GM23338 (cell line): ENCODE measurements around the gene SNN. TPM values are rescaled to one million over a fixed set of nuclear protein-coding genes. Genes with fewer than 3 reads are reported as not detected.

ENCODE experiments used
- ATAC-seq: fragments of 200-7000 bp; cut with Tn5 transposase; 3 replicates; pipeline ENCODE4 v1.9.1; 2020
- DNase-seq: peaks from one replicate; pipeline ENCODE4 v3.0.0-alpha.2; 2015; ENCODE audit warnings: low spot score
- H2AFZ ChIP-seq: fragments of 200-600 bp; sonication (generic); 2 replicates; pipeline ENCODE4 v1.8.0; 2016; ENCODE audit warnings: antibody characterized with exemption, mild to moderate bottlenecking, moderate library complexity
- H3F3A ChIP-seq: fragments of 200-600 bp; sonication (generic); replicated peaks from 2 replicates; pipeline ENCODE4 v1.8.0; 2017; ENCODE audit warnings: antibody characterized with exemption, mixed run types, low read depth
- H3K27ac ChIP-seq: fragments of 200-600 bp; sonication (generic); 2 replicates; pipeline ENCODE4 v1.6.1; 2016; ENCODE audit warnings: low read depth
- H3K27me3 ChIP-seq: fragments of 200-600 bp; sonication (generic); 2 replicates; pipeline ENCODE4 v1.8.0; 2016; ENCODE audit warnings: mild to moderate bottlenecking, mixed run types, moderate library complexity; ENCODE audit not compliant: insufficient read depth
- H3K36me3 ChIP-seq: fragments of 200-600 bp; sonication (generic); 2 replicates; pipeline ENCODE4 v1.8.0; 2016; ENCODE audit warnings: mild to moderate bottlenecking; ENCODE audit not compliant: insufficient read depth
- H3K4me1 ChIP-seq: fragments of 200-600 bp; sonication (generic); 2 replicates; pipeline ENCODE4 v1.8.0; 2016; ENCODE audit warnings: mild to moderate bottlenecking, moderate library complexity; ENCODE audit not compliant: insufficient read depth
- H3K4me2 ChIP-seq: fragments of 200-600 bp; sonication (generic); 2 replicates; pipeline ENCODE4 v1.7.1; 2017; ENCODE audit warnings: mixed run types
- H3K4me3 ChIP-seq: fragments of 200-600 bp; sonication (generic); 2 replicates; pipeline ENCODE4 v1.6.1; 2016; ENCODE audit warnings: mixed run types
- H3K79me2 ChIP-seq: fragments of 200-600 bp; sonication (generic); replicated peaks from 2 replicates; pipeline ENCODE4 v1.8.0; 2017; ENCODE audit warnings: mild to moderate bottlenecking; ENCODE audit not compliant: insufficient read depth
- H3K9me2 ChIP-seq: fragments of 200-600 bp; sonication (generic); 2 replicates; pipeline ENCODE4 v1.8.0; 2017; ENCODE audit not compliant: insufficient read depth
- H4K20me1 ChIP-seq: fragments of 200-600 bp; sonication (generic); replicated peaks from 2 replicates; pipeline ENCODE4 v1.8.0; 2017; ENCODE audit warnings: mild to moderate bottlenecking; ENCODE audit not compliant: insufficient read depth
- H3K27ac Mint-ChIP-seq: 2 replicates; pipeline ENCODE4 v1.8.0; 2020; ENCODE audit warnings: inconsistent platforms, mild to moderate bottlenecking, moderate library complexity, mixed read lengths
- H3K27me3 Mint-ChIP-seq: 3 replicates; pipeline ENCODE4 v1.8.0; 2022; ENCODE audit warnings: low read depth, mild to moderate bottlenecking, moderate library complexity, mixed read lengths, inconsistent platforms; ENCODE audit not compliant: insufficient read depth, poor library complexity
- H3K36me3 Mint-ChIP-seq: 3 replicates; pipeline ENCODE4 v1.8.0; 2021; ENCODE audit warnings: low read depth, mild to moderate bottlenecking, inconsistent platforms, moderate library complexity, mixed read lengths
- H3K4me1 Mint-ChIP-seq: 3 replicates; pipeline ENCODE4 v1.8.0; 2020; ENCODE audit warnings: mild to moderate bottlenecking, inconsistent platforms, mixed read lengths
- H3K4me3 Mint-ChIP-seq: 3 replicates; pipeline ENCODE4 v1.8.0; 2021; ENCODE audit warnings: moderate library complexity, mild to moderate bottlenecking, inconsistent platforms, mixed read lengths
- H3K9me3 Mint-ChIP-seq: 3 replicates; pipeline ENCODE4 v1.8.0; 2020; ENCODE audit warnings: moderate library complexity, mild to moderate bottlenecking, inconsistent platforms, mixed read lengths
- CTCF ChIP-seq, 2 experiments: fragments of 200-600 bp in 1 of 2; sonication (generic) in 1 of 2; conservative IDR thresholded peaks; 2 replicates each; pipeline versions ENCODE4 v1.5.1 to v1.6.1; 2016 to 2017; ENCODE audit warnings: antibody characterized with exemption in 2 of 2, low read depth in 2 of 2, mild to moderate bottlenecking in 2 of 2, moderate library complexity in 1 of 2
- ETS1 ChIP-seq: IDR thresholded peaks from 2 replicates; pipeline ENCODE4 v1.6.1; 2016; ENCODE audit warnings: antibody characterized with exemption
- EZH2 ChIP-seq: fragments of 200-600 bp; sonication (generic); IDR thresholded peaks from one replicate; pipeline ENCODE4 v1.8.0; 2017; ENCODE audit warnings: antibody characterized with exemption, mild to moderate bottlenecking, low read depth; ENCODE audit not compliant: unreplicated experiment
- EZH2phosphoT487 ChIP-seq: fragments of 200-600 bp; sonication (generic); IDR thresholded peaks from one replicate; pipeline ENCODE4 v1.8.1; 2018; ENCODE audit warnings: antibody characterized with exemption; ENCODE audit not compliant: unreplicated experiment
- JUNB ChIP-seq: IDR thresholded peaks from one replicate; pipeline ENCODE4 v1.6.1; 2016; ENCODE audit warnings: antibody characterized with exemption; ENCODE audit not compliant: unreplicated experiment
- NANOG ChIP-seq: IDR thresholded peaks from 2 replicates; pipeline ENCODE4 v1.6.1; 2016; ENCODE audit warnings: antibody characterized with exemption, borderline replicate concordance
- POLR2AphosphoS5 ChIP-seq: IDR thresholded peaks from 2 replicates; pipeline ENCODE4 v1.6.1; 2016; ENCODE audit warnings: antibody characterized with exemption, low read depth
- ZNF331 ChIP-seq: fragments of 250-450 bp; sonication (Bioruptor Pico); IDR thresholded peaks from 2 replicates; pipeline ENCODE4 v1.5.0; 2020; ENCODE audit warnings: low read depth, mild to moderate bottlenecking, moderate library complexity
- polyA plus RNA-seq: library from polyadenylated mRNA; unstranded; fragments of >200 nt; fragmentation: Nextera tagmentation; extraction: Ambion mirVana; gene quantifications from 2 replicates; pipeline ENCODE4 v1.2.1, GENCODE V29; 2016
- total RNA-seq: library from RNA; depleted of rRNA; stranded (reverse); fragments of >200 nt; shearing (Covaris generic); gene quantifications from 2 replicates; pipeline ENCODE4 v1.2.3, GENCODE V29; 2014
- TF ChIP-seq, protein P1 (sequence below): fragments of 250-450 bp; sonication (Bioruptor Pico); IDR thresholded peaks from 2 replicates; pipeline ENCODE4 v1.5.0; 2020; ENCODE audit warnings: mild to moderate bottlenecking, moderate library complexity

The SNN gene
- total and polyA plus RNA-seq, 2 experiments from 2014 or later = 19.0 to 63.3 TPM

DNA sequence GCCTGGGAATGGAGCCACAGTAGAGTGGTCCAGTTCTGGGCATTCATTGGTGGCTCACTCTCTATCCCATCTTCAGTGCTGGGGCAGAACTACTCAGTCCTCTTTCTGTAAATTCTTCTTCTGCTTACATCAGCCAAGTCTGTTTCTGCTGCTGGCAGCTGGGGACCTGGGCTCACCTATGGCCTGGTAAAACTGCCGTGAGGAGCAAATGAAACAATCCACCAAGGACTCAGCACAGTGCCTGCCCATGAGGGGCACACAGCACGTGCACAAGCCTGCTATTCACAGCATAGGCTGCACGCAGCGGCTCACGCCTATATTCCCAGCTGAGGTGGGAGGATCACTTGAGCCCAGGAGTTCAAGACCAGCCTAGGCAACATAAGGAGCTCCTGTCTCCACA is 30.9 kb upstream of the SNN start (continued):
- TF ChIP-seq, protein P1, sequence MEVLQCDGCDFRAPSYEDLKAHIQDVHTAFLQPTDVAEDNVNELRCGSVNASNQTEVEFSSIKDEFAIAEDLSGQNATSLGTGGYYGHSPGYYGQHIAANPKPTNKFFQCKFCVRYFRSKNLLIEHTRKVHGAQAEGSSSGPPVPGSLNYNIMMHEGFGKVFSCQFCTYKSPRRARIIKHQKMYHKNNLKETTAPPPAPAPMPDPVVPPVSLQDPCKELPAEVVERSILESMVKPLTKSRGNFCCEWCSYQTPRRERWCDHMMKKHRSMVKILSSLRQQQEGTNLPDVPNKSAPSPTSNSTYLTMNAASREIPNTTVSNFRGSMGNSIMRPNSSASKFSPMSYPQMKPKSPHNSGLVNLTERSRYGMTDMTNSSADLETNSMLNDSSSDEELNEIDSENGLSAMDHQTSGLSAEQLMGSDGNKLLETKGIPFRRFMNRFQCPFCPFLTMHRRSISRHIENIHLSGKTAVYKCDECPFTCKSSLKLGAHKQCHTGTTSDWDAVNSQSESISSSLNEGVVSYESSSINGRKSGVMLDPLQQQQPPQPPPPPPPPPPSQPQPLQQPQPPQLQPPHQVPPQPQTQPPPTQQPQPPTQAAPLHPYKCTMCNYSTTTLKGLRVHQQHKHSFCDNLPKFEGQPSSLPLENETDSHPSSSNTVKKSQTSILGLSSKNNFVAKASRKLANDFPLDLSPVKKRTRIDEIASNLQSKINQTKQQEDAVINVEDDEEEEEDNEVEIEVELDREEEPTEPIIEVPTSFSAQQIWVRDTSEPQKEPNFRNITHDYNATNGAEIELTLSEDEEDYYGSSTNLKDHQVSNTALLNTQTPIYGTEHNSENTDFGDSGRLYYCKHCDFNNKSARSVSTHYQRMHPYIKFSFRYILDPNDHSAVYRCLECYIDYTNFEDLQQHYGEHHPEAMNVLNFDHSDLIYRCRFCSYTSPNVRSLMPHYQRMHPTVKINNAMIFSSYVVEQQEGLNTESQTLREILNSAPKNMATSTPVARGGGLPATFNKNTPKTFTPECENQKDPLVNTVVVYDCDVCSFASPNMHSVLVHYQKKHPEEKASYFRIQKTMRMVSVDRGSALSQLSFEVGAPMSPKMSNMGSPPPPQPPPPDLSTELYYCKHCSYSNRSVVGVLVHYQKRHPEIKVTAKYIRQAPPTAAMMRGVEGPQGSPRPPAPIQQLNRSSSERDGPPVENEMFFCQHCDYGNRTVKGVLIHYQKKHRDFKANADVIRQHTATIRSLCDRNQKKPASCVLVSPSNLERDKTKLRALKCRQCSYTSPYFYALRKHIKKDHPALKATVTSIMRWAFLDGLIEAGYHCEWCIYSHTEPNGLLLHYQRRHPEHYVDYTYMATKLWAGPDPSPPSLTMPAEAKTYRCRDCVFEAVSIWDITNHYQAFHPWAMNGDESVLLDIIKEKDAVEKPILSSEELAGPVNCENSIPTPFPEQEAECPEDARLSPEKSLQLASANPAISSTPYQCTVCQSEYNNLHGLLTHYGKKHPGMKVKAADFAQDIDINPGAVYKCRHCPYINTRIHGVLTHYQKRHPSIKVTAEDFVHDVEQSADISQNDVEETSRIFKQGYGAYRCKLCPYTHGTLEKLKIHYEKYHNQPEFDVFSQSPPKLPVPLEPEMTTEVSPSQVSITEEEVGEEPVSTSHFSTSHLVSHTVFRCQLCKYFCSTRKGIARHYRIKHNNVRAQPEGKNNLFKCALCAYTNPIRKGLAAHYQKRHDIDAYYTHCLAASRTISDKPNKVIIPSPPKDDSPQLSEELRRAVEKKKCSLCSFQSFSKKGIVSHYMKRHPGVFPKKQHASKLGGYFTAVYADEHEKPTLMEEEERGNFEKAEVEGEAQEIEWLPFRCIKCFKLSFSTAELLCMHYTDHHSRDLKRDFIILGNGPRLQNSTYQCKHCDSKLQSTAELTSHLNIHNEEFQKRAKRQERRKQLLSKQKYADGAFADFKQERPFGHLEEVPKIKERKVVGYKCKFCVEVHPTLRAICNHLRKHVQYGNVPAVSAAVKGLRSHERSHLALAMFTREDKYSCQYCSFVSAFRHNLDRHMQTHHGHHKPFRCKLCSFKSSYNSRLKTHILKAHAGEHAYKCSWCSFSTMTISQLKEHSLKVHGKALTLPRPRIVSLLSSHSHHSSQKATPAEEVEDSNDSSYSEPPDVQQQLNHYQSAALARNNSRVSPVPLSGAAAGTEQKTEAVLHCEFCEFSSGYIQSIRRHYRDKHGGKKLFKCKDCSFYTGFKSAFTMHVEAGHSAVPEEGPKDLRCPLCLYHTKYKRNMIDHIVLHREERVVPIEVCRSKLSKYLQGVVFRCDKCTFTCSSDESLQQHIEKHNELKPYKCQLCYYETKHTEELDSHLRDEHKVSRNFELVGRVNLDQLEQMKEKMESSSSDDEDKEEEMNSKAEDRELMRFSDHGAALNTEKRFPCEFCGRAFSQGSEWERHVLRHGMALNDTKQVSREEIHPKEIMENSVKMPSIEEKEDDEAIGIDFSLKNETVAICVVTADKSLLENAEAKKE (CRISPR knock-in tag) = no peak
- no peak for TF ChIP-seq POLR2AphosphoS5
- no peak for TF ChIP-seq EZH2
- TF ChIP-seq JUNB = no peak
- no peak for TF ChIP-seq ZNF331 (CRISPR knock-in tag)

DNA sequence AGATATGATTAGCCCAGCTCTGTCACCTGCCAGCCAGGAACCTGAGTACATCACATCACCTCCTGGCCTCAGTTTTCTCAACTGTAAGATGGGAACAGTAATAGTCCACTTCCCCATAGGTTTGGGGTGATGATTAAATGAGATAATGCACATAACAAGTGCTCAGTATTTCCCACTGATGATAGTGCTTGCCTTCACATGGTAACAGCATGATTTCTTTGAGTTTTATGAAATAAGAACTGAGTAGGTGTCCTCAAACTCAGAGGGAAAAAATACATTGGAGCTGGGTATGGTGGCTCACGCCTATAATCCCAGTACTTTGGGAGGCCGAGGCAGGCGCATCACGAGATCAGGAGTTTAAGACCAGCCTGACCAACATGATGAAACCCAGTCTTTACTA is 30.1 kb upstream of the SNN start:
- Histone ChIP-seq H3K4me3 (no peak overlapping the region), H3F3A (peaks cover 19% of the 10 kb centered on the region; the same call in 1 of the 2 replicates), H3K36me3 (no peaks in the 10 kb centered on the region), H3K9me2 (no peaks in the 10 kb centered on the region), H4K20me1 (no peaks in the 10 kb centered on the region), H2AFZ (no peak overlapping the region), H3K79me2 (no peaks in the 10 kb centered on the region), H3K4me2 (no peak overlapping the region), H3K27ac (no peak overlapping the region), H3K4me1 (peaks cover 6% of the 10 kb centered on the region; the same call in 1 of the 2 replicates), H3K27me3 (no peaks in the 10 kb centered on the region)
- Mint-ChIP-seq H3K27ac (no peak overlapping the region), H3K4me3 (no peak overlapping the region), H3K36me3 (no peaks in the 10 kb centered on the region), H3K4me1 (peaks cover 38% of the 10 kb centered on the region), H3K9me3 (no peaks in the 10 kb centered on the region; the same call in 2 of the 3 replicates), H3K27me3 (peaks cover 10% of the 10 kb centered on the region)
- DNase-seq (no peak), ATAC-seq (no peak)
- TF ChIP-seq CTCF (conservative IDR thresholded peaks at IDR 0.05; ENCODE audit: low read depth in 2 of 2) (no peak), POLR2AphosphoS5 (no peak), EZH2phosphoT487 (no peak), ETS1 (no peak), NANOG (no peak), ZNF331 (CRISPR knock-in tag) (no peak), JUNB (no peak)
